Umbilical cord (tissue), 2 donors: ENCODE data around the gene RUNX1. TPM values are rescaled to one million over a fixed set of nuclear protein-coding genes. Genes with fewer than 3 reads are reported as not detected.

Experiments used
- DNase-seq: peaks from one replicate; pipeline ENCODE4 v3.0.0-alpha.2; 2015; ENCODE audit warnings: low spot score
- total RNA-seq: library from RNA; depleted of rRNA; stranded (reverse); fragments of >200 nt; gene quantifications from one replicate; pipeline ENCODE4 v1.2.3, GENCODE V29; 2014; ENCODE audit warnings: low replicate concordance; ENCODE audit not compliant: insufficient read depth

RUNX1 gene
- total RNA-seq, 1 donor from 2014 or later, result 30.8 TPM

DNA sequence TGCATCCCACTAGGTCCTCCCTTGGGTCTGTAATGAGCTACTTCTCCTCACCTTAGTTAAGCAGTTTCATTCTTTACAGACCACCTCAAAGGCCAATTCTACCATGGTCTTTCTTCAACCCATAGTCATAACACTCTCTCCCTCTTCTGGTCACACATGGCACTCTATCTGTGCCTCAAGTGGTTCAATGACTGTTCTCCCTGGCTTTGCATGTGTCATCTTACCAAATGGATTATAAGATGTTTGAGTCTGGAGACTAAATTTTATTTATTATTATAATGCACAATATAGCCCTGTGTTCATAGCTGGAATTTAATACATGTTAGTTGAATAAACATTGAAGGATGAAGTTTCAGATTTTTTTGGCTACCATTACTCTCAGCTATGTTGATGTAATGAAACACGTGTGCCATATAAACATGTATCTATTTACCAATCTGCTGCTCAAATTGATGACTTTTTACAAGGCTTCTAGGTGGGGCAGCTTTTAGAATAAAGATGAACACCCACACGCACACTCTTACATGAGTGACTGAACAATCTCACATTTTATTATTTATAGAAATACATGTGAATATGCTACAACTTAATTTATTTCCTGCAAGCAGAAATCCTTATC is 102.1 kb downstream of the RUNX1 start:
- DNase-seq, result no peak

DNA sequence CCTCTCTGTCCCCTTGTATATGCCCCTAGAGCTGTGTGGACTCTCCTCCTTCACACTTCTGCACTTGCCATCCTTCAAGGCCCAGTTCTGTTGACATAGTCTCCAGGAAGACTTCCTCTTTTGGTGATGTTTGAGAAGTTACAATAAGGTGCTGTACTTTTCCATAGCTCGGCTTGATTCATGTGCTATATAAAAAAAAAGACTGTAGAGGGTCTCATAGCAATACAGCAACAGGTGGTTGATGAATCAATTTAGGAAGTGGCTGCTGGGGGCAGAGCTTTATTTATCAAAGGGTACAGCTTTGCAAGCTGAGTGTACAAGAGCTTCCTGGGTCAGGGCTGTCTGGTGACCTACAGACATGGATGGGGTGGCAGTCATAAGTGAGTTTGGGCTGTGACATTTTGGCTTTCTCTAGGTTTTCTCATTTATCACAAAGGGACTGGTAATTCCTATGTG is 102.7 kb downstream of the RUNX1 start:
- no peak for DNase-seq

DNA sequence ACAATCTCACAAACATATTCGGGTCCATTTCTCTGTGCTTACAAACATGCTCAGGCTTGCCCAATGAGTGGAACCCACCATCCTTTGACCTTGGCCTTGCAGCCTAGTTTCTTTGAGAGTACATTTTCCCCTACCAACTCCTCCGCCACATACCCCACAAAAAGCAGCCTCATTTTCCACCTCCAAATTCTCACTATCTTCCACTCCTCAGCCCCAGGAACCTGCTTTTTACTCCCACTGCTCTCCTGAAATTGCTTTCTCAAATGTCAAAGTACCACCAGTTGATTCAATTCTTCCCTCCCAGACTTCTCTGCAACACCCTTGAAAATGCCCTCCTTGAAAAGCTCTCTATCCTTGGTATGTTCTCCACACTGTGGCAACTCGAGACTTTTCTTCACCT is 103.8 kb downstream of the RUNX1 start:
- DNase-seq, result no peak

GRCh38 chr21:34944015-34944755 is 104.9 kb downstream of the RUNX1 start:
- DNase-seq, result no peak

GRCh38 chr21:34942911-34943310 is 106.2 kb downstream of the RUNX1 start:
- no peak for DNase-seq

DNA sequence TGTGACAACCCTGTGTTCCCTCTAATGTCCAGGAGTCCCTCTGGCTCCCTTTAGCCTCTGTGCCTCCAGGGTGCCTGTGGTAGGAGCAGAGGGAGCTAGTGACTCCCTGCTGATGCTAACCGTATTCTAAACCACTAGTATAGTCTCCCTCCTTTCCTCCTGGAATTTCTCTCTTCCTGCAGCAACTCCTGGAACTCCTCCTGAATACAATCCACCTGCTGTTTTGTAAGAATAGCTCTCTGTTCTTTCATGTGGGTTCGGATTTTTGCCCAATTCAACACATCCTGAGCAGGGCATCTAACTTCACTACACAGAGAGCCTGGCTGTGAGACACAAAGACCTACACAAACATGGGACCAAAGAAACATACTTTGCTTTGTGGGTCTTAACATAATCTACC is 107.9 kb downstream of the RUNX1 start:
- no peak for DNase-seq

DNA sequence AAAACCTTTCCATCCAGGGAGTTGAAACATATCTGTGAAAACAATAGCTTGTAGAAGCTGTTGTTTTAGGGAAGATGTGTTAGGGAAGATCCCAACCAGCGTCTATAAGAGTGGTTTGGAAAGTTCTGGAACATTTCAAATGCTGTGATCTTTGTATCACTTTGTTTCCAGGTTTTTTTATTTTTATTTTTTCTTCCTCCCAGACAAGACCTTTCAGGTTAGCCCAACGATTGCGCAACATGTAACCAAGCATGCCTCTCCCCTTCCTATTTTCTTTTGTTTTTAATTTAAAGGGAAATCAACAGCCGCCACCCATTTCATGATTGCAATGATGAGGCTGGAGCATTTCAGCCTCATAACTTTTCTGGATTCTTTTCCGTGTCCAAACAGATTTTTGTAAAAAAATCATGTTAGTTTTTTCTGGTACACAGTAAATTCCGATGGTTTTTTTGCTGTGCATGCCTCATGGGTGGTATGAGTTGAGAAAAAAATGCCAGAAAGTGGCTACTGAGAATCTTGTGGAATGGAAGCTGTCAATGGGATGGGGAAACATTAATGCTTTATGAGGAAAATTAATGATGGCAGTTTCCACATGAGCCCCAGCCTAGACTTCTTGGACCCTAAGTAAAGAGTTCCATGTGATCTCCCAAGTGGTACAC is 109.3 kb downstream of the RUNX1 start:
- DNase-seq, result no peak

DNA sequence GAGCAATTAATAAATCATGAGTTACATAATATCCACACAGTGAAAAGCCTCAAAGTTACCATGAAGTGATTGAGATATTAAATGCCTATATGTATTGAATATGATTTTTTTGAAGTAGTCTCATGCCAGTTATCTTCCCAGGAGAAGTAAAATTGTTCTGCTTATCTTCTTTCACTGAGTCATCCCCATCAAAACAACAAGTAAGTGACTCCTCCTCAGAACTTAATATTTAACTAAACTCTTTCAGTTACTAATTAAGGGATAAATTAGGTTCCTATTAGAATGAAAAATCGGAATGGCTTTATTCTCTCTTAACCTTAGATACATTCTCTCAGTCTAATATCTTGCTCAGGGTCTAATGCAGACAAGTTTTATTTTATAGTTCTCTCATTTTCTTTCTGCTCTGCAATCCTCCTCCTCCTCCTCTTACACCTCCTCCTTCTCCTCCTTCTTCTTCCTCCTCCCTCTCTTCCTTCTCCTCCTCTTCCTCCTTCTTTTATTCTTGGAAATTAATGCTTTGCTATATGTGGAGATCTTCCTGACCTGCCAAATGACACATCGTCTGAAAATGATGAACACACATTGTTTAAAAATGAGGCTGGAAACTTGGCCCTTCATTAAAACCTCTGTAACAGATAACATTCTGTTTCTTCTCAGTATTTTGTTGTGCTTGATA is 110.9 kb downstream of the RUNX1 start:
- no peak for DNase-seq

GRCh38 chr21:34936883-34937563 is 112.1 kb downstream of the RUNX1 start:
- DNase-seq, result no peak

- DNase-seq, result no peak
These were observed 112.7 kb downstream of the RUNX1 start for GRCh38 chr21:34936371-34936789.

GRCh38 chr21:34935898-34936297 is 113.2 kb downstream of the RUNX1 start:
- no peak for DNase-seq

- no peak for DNase-seq
These were observed 113.7 kb downstream of the RUNX1 start for GRCh38 chr21:34935452-34935851.

GRCh38 chr21:34934350-34934749 is 114.8 kb downstream of the RUNX1 start:
- DNase-seq, result no peak

DNA sequence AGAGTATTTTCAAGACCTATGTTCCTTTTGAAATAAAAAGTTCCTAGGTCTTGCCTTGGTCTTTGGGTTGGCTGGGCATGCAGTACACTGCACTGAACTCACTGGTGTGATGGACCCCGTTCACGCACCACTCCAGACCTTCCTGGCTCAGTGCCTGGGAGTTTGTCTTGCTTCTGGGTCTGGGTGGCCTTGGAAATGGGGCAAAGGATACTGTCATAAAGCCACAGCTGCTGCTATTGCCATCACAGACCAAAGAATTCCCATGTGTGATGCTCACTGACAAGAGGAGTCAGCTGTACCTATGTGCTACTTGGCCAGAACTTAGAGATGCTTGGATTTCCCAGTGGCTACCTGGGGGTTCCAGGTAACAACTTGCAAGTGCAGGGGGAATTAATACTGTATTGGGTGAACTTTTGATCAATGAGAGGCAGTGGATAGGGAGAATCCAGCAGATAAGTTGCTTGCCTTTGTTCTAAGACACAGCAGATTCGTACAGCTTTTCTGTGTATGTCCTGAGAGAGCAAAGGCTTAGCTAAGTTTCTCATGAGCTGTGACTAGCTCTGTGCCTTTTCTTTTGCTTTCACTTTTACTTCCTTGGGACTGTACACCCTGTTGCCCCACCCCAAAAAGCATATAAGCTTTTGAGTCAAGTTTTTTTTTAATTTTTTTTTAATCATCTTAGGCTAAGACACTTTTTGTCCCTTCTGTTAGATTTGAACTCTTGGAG is 115.3 kb downstream of the RUNX1 start:
- no peak for DNase-seq

- no peak for DNase-seq
These were observed 116.9 kb downstream of the RUNX1 start for GRCh38 chr21:34932233-34932632.

- no peak for DNase-seq
These were observed 118.1 kb downstream of the RUNX1 start for GRCh38 chr21:34930971-34931370.

DNA sequence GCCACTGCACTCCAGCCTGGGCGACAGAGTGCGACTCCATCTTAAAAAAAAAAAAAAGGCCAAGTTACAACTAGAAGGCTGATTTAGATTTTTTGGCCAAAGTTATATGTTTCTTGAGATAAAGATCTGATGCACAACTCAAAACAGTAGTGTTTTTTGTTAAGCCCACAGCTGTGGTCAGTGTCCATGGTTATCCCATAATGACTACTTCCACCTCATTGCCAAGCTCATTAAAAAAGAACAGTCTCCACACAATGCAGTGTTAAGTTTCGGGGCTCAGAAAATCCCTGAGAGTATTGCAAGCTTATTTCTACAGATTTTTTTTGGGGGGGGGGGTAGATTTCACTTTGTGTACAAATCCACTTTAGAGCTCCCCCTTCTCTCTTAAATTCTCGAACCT is 120.5 kb downstream of the RUNX1 start:
- DNase-seq, result no peak

- DNase-seq, result no peak
These were observed 121.1 kb downstream of the RUNX1 start for GRCh38 chr21:34927992-34928391.

- DNase-seq, result no peak
These were observed 122.2 kb downstream of the RUNX1 start for GRCh38 chr21:34926803-34927467.

DNA sequence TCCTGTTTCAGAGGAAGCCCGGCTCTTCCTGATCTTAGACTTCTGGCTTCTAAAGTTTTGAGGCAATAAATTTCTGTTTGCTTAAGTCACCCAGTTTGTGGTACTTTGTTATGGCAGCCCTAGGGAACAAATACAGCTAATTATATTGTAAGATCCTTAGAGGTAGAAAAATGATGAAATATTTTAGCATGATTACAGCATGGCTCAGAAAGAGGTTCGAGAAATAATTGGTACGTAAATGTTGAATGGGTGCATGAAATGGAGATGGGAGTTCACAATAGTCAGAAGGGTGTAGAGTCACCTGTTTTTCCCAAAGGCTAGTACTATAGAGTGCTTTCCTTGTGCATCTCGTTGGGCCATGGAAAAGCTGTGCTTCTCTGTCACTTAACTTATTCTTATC is 123.5 kb downstream of the RUNX1 start:
- no peak for DNase-seq
